HepG2 (cell line): ENCODE measurements around the gene TPD52L2. TPM values are rescaled to one million over a fixed set of nuclear protein-coding genes. Genes with fewer than 3 reads are reported as not detected.
A peak's percentile ranks its signal among the peaks of the same experiment; 100 is the strongest.

Source experiments
- ESRRA ChIP-seq: sonication (generic); formaldehyde crosslinking; IDR thresholded peaks from 2 replicates; pipeline ENCODE4 v1.5.1; 2020; ENCODE audit warnings: mild to moderate bottlenecking, low read depth, missing genetic modification reagents
- FIP1L1 ChIP-seq: fragments of 200-400 bp; formaldehyde crosslinking; IDR thresholded peaks from 2 replicates; pipeline ENCODE4 v1.6.1; 2018; ENCODE audit warnings: low read depth, mild to moderate bottlenecking, low read length, moderate library complexity, borderline replicate concordance; ENCODE audit not compliant: insufficient read depth
- GFI1 ChIP-seq: sonication (generic); formaldehyde crosslinking; IDR thresholded peaks from 2 replicates; pipeline ENCODE4 v1.5.0; 2020; ENCODE audit warnings: missing genetic modification reagents, mild to moderate bottlenecking, borderline replicate concordance
- GTF2F1 ChIP-seq: fragments of 150-350 bp; IDR thresholded peaks from 2 replicates; pipeline ENCODE4 v1.6.1; 2014; ENCODE audit warnings: low read length
- HNF4A ChIP-seq: sonication (generic); formaldehyde crosslinking; IDR thresholded peaks from 2 replicates; pipeline ENCODE4 v1.4.0; 2020; ENCODE audit warnings: missing genetic modification reagents
- MXI1 ChIP-seq: IDR thresholded peaks from 3 replicates; pipeline ENCODE4 v1.6.1; 2012; ENCODE audit warnings: low read depth, low read length, inconsistent platforms, borderline replicate concordance
- MYC ChIP-seq: sonication (generic); formaldehyde crosslinking; IDR thresholded peaks from 2 replicates; pipeline ENCODE4 v1.9.0; 2021; ENCODE audit warnings: missing genetic modification reagents, borderline replicate concordance
- NFE2L2 ChIP-seq: fragments of 150-350 bp; IDR thresholded peaks from 2 replicates; pipeline ENCODE4 v1.6.1; 2014; ENCODE audit warnings: low read length
- NKX3-1 ChIP-seq: sonication (generic); formaldehyde crosslinking; IDR thresholded peaks from 2 replicates; pipeline ENCODE4 v1.5.0; 2020; ENCODE audit warnings: missing genetic modification reagents
- PHF20 ChIP-seq: sonication (generic); formaldehyde crosslinking; IDR thresholded peaks from 2 replicates; pipeline ENCODE4 v1.5.0; 2020; ENCODE audit warnings: mild to moderate bottlenecking, missing genetic modification reagents
- POLR2AphosphoS2 ChIP-seq: IDR thresholded peaks from 2 replicates; pipeline ENCODE4 v1.6.1; 2011; ENCODE audit warnings: low read depth, low read length, improper control_type of control experiment
- RAD21 ChIP-seq: fragments of 450-650 bp; formaldehyde crosslinking; IDR thresholded peaks from 2 replicates; pipeline ENCODE4 v1.5.0; 2020; ENCODE audit warnings: mild to moderate bottlenecking
- ZNF329 ChIP-seq: sonication (generic); formaldehyde crosslinking; IDR thresholded peaks from 2 replicates; pipeline ENCODE4 v1.9.0; 2021; ENCODE audit warnings: low read depth, mild to moderate bottlenecking, missing genetic modification reagents
- ZNF430 ChIP-seq: sonication (generic); formaldehyde crosslinking; IDR thresholded peaks from 2 replicates; pipeline ENCODE4 v1.9.0; 2021; ENCODE audit warnings: mild to moderate bottlenecking, missing genetic modification reagents
- ZNF546 ChIP-seq: sonication (generic); formaldehyde crosslinking; conservative IDR thresholded peaks from 2 replicates; pipeline ENCODE4 v1.8.1; 2023; ENCODE audit warnings: mild to moderate bottlenecking, missing genetic modification reagents
- polyA plus RNA-seq, 8 experiments: library from polyadenylated mRNA; depleted of rRNA in 3 of 8; stranded (reverse) in 7 of 8; unstranded in 1 of 8; fragments of >200 nt; fragmentation: Illumina TruSeq in 4 of 8; extraction: Trizol in 4 of 8; gene quantifications; 2 replicates each; pipeline versions ENCODE4 v1.2.1 to v1.2.3, GENCODE V29; 2011 to 2016; ENCODE audit warnings: low read depth in 4 of 8, missing spikeins in 1 of 8, mixed read lengths in 1 of 8; ENCODE audit not compliant: insufficient read depth in 1 of 8
- total RNA-seq, 5 experiments: library from RNA; depleted of rRNA; stranded (reverse); fragments of >200 nt; fragmentation: Illumina TruSeq; extraction: Trizol; gene quantifications; 2 replicates each; pipeline ENCODE4 v1.2.3, GENCODE V29; 2016; ENCODE audit warnings: low read depth in 1 of 5
- TF ChIP-seq, protein P1 (sequence below): sonication (generic); formaldehyde crosslinking; IDR thresholded peaks from 2 replicates; pipeline ENCODE4 v1.5.0; 2020; ENCODE audit warnings: missing genetic modification reagents
- TF ChIP-seq, protein P2 (sequence below): sonication (generic); formaldehyde crosslinking; IDR thresholded peaks from 2 replicates; pipeline ENCODE4 v1.9.0; 2022; ENCODE audit warnings: low read depth, missing genetic modification reagents
- TF ChIP-seq, protein P3 (sequence below): sonication (generic); formaldehyde crosslinking; IDR thresholded peaks from 2 replicates; pipeline ENCODE4 v1.4.0; 2020; ENCODE audit warnings: missing genetic modification reagents
- TF ChIP-seq, protein P4 (sequence below): sonication (generic); formaldehyde crosslinking; IDR thresholded peaks from 2 replicates; pipeline ENCODE4 v1.4.0; 2020; ENCODE audit warnings: missing genetic modification reagents
- TF ChIP-seq, protein P5 (sequence below): sonication (generic); formaldehyde crosslinking; IDR thresholded peaks from 2 replicates; pipeline ENCODE4 v1.4.0; 2020; ENCODE audit warnings: missing genetic modification reagents

Gene TPD52L2
- total and polyA plus RNA-seq, 2 of the 13 experiments (the other 11 are each of a cell fraction or from before 2014, with no cell fraction given) = 156 to 184 TPM

DNA sequence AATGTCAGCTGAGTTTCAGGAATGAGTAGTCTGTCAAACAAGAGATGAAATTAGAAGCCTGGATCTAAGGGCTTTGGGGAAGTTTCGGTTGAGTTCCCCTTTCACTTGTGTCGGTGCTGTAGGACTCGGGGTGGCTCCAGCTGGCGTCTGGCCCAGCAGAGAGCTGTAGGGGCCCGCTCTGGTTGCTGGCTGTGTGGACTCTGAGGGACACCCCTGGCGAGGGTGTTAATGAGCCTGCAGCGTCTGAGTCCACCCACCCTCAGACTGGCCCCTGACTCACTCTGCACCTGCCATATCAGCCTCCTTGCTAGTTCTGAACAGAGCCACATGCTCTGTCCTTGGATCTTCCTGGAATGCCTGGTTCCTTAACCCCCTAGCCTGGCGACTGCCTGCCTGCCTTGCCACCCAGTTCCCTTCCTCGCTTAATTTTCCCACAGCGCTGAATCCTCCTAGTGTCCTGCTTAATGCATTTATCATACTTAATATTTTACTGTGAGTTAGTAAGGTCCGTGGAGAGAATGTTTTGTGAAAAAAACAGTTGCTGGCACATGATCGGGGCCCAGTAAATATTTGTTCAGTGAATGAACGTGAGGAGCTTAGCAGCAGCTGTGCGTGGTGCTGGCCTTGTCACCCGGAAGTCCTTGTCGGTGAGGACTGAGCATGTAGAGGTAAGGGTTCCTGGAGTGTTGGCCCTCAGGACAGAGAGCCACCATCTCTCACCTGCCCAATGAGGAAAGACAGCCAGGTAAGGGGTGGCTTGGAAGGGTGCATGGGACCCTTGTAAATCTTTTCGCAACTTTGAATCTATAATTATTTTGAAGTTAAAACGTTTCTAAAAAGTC, 31.4 kb downstream of the TPD52L2 start (continued):
- TF ChIP-seq, protein P1, sequence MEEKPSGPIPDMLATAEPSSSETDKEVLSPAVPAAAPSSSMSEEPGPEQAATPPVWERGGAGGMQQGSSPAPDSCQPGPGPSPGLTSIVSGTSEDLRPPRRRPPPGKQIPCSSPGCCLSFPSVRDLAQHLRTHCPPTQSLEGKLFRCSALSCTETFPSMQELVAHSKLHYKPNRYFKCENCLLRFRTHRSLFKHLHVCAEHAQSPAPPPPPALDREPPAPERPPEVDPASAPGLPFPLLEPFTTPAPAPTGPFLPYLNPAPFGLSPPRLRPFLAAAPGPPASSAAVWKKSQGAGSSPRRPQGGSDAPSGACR = no peak
- no peak for TF ChIP-seq POLR2AphosphoS2
- TF ChIP-seq GFI1 = 0 out of 2 replicates have a peak, but pooled peaks have one; percentile 68
- TF ChIP-seq, protein P2, sequence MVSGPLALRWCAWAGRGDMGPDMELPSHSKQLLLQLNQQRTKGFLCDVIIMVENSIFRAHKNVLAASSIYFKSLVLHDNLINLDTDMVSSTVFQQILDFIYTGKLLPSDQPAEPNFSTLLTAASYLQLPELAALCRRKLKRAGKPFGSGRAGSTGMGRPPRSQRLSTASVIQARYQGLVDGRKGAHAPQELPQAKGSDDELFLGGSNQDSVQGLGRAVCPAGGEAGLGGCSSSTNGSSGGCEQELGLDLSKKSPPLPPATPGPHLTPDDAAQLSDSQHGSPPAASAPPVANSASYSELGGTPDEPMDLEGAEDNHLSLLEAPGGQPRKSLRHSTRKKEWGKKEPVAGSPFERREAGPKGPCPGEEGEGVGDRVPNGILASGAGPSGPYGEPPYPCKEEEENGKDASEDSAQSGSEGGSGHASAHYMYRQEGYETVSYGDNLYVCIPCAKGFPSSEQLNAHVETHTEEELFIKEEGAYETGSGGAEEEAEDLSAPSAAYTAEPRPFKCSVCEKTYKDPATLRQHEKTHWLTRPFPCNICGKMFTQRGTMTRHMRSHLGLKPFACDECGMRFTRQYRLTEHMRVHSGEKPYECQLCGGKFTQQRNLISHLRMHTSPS = no peak
- TF ChIP-seq MXI1 = peak; percentile 93
- TF ChIP-seq ZNF546 (CRISPR knock-in tag) = peak; percentile 34; the same call in 1 of the 2 replicates
- TF ChIP-seq ESRRA (CRISPR knock-in tag) = 0 out of 2 replicates have a peak, but pooled peaks have one; percentile 35
- TF ChIP-seq ZNF430 (CRISPR knock-in tag) = 0 out of 2 replicates have a peak, but pooled peaks have one; percentile 39
- 0 out of 2 replicates have a peak, but pooled peaks have one; percentile 70 for TF ChIP-seq FIP1L1
- no peak for TF ChIP-seq RAD21
- peak; percentile 91; the same call in 1 of the 2 replicates for TF ChIP-seq MYC
- peak; percentile 45 for TF ChIP-seq NKX3-1
- TF ChIP-seq, protein P3, sequence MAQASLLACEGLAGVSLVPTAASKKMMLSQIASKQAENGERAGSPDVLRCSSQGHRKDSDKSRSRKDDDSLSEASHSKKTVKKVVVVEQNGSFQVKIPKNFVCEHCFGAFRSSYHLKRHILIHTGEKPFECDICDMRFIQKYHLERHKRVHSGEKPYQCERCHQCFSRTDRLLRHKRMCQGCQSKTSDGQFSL (CRISPR knock-in tag) = 0 out of 2 replicates have a peak, but pooled peaks have one; percentile 31
- TF ChIP-seq GTF2F1 = no peak
- peak; percentile 70 for TF ChIP-seq PHF20 (CRISPR knock-in tag)
- TF ChIP-seq, protein P4, sequence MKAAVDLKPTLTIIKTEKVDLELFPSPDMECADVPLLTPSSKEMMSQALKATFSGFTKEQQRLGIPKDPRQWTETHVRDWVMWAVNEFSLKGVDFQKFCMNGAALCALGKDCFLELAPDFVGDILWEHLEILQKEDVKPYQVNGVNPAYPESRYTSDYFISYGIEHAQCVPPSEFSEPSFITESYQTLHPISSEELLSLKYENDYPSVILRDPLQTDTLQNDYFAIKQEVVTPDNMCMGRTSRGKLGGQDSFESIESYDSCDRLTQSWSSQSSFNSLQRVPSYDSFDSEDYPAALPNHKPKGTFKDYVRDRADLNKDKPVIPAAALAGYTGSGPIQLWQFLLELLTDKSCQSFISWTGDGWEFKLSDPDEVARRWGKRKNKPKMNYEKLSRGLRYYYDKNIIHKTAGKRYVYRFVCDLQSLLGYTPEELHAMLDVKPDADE (CRISPR knock-in tag) = no peak; the same call in 1 of the 2 replicates
- TF ChIP-seq ZNF329 (CRISPR knock-in tag) = no peak
- TF ChIP-seq, protein P5, sequence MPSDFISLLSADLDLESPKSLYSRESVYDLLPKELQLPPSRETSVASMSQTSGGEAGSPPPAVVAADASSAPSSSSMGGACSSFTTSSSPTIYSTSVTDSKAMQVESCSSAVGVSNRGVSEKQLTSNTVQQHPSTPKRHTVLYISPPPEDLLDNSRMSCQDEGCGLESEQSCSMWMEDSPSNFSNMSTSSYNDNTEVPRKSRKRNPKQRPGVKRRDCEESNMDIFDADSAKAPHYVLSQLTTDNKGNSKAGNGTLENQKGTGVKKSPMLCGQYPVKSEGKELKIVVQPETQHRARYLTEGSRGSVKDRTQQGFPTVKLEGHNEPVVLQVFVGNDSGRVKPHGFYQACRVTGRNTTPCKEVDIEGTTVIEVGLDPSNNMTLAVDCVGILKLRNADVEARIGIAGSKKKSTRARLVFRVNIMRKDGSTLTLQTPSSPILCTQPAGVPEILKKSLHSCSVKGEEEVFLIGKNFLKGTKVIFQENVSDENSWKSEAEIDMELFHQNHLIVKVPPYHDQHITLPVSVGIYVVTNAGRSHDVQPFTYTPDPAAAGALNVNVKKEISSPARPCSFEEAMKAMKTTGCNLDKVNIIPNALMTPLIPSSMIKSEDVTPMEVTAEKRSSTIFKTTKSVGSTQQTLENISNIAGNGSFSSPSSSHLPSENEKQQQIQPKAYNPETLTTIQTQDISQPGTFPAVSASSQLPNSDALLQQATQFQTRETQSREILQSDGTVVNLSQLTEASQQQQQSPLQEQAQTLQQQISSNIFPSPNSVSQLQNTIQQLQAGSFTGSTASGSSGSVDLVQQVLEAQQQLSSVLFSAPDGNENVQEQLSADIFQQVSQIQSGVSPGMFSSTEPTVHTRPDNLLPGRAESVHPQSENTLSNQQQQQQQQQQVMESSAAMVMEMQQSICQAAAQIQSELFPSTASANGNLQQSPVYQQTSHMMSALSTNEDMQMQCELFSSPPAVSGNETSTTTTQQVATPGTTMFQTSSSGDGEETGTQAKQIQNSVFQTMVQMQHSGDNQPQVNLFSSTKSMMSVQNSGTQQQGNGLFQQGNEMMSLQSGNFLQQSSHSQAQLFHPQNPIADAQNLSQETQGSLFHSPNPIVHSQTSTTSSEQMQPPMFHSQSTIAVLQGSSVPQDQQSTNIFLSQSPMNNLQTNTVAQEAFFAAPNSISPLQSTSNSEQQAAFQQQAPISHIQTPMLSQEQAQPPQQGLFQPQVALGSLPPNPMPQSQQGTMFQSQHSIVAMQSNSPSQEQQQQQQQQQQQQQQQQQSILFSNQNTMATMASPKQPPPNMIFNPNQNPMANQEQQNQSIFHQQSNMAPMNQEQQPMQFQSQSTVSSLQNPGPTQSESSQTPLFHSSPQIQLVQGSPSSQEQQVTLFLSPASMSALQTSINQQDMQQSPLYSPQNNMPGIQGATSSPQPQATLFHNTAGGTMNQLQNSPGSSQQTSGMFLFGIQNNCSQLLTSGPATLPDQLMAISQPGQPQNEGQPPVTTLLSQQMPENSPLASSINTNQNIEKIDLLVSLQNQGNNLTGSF = peak; percentile 61; the same call in 1 of the 2 replicates
- TF ChIP-seq HNF4A = no peak
- 0 out of 2 replicates have a peak, but pooled peaks have one; percentile 10 for TF ChIP-seq NFE2L2
